Endothelial cell of umbilical vein (primary cell): ENCODE measurements around the gene BCO1. TPM values are rescaled to one million over a fixed set of nuclear protein-coding genes. Genes with fewer than 3 reads are reported as not detected.

Experiments used
- BruUV-seq: library from RNA; stranded (reverse); fragments of 400-500 nt; replicated peaks from 2 replicates; lab custom pipeline; 2021; lab: Mats Ljungman, UMichigan
- CTCF ChIA-PET: fragments of 300-600, 350-600 bp; sonication (Branson Sonifier 250); formaldehyde crosslinking; loops from one replicate; lab custom pipeline; 2021; ENCODE audit warnings: antibody characterized with exemption, inconsistent platforms; lab: Charles Lee
- POLR2A ChIA-PET: fragments of 300-600, 350-600 bp; sonication (Branson Sonifier 250); formaldehyde crosslinking; loops from one replicate; lab custom pipeline; 2021; ENCODE audit warnings: antibody characterized with exemption, inconsistent platforms; lab: Charles Lee
- DNase-seq: peaks from one replicate; pipeline ENCODE4 v3.0.0-alpha.2; 2011; ENCODE audit warnings: low read depth, low spot score
- FAIRE-seq: peaks from 2 replicates; lab custom pipeline; 2011; peaks lifted over from hg19 to GRCh38; lab: Jason Lieb, UNC
- H2AFZ ChIP-seq: 2 replicates; pipeline ENCODE4 v1.6.0; 2012; ENCODE audit warnings: low read depth, low read length, control low read depth, inconsistent platforms
- H3K27ac ChIP-seq: 2 replicates; pipeline ENCODE4 v1.5.1; 2011; ENCODE audit warnings: low read depth, mild to moderate bottlenecking, control low read depth, low read length, moderate library complexity; ENCODE audit not compliant: insufficient read depth
- H3K27me3 ChIP-seq, 2 experiments: 2 replicates each; pipeline versions ENCODE4 v1.6.0 to v1.6.1; 2011; ENCODE audit warnings: low read length in 2 of 2, mixed read lengths in 1 of 2; ENCODE audit not compliant: control insufficient read depth in 2 of 2, insufficient read depth in 2 of 2
- H3K36me3 ChIP-seq, 2 experiments: 2 replicates in 1 of 2; 3 replicates in 1 of 2; pipeline ENCODE4 v1.5.1; 2011; ENCODE audit warnings: low read length in 2 of 2, mild to moderate bottlenecking in 1 of 2, moderate library complexity in 1 of 2; ENCODE audit not compliant: control insufficient read depth in 2 of 2, insufficient read depth in 2 of 2; ENCODE audit errors: extremely low read depth in 1 of 2
- H3K4me1 ChIP-seq: 3 replicates; pipeline ENCODE4 v1.5.1; 2011; ENCODE audit warnings: mild to moderate bottlenecking, low read length; ENCODE audit not compliant: control insufficient read depth, insufficient read depth; ENCODE audit errors: extremely low read depth
- H3K4me2 ChIP-seq: 2 replicates; pipeline ENCODE4 v1.6.1; 2011; ENCODE audit warnings: low read length, control low read depth, mixed read lengths; ENCODE audit not compliant: insufficient read depth
- H3K4me3 ChIP-seq, 3 experiments: fragments of 200-600 bp in 1 of 3; sonication (generic), shearing (Covaris generic) in 1 of 3; replicated peaks in 1 of 3; 2 replicates each; pipeline ENCODE4 v1.5.1; 2011 to 2016; ENCODE audit warnings: control low read depth in 3 of 3, low read length in 3 of 3, mild to moderate bottlenecking in 2 of 3, inconsistent platforms in 1 of 3, low read depth in 1 of 3, moderate library complexity in 1 of 3; ENCODE audit not compliant: insufficient read depth in 1 of 3
- H3K79me2 ChIP-seq: 2 replicates; pipeline ENCODE4 v1.6.0; 2012; ENCODE audit warnings: low read length, inconsistent platforms; ENCODE audit not compliant: control insufficient read depth, insufficient read depth
- H3K9ac ChIP-seq: replicated peaks from 2 replicates; pipeline ENCODE3; 2011; ENCODE audit warnings: low read length, control low read depth; ENCODE audit not compliant: insufficient read depth; ENCODE audit errors: extremely low read depth
- H3K9me1 ChIP-seq: replicated peaks from 3 replicates; pipeline ENCODE4 v1.6.0; 2011; ENCODE audit warnings: mild to moderate bottlenecking, low read length; ENCODE audit not compliant: control insufficient read depth, insufficient read depth; ENCODE audit errors: extremely low read depth
- H3K9me3 ChIP-seq: replicated peaks from 2 replicates; pipeline ENCODE4 v1.5.1; 2012; ENCODE audit warnings: low read length, inconsistent platforms; ENCODE audit not compliant: control insufficient read depth, insufficient read depth
- H4K20me1 ChIP-seq: replicated peaks from 2 replicates; pipeline ENCODE3; 2011; ENCODE audit warnings: mild to moderate bottlenecking, low read length; ENCODE audit not compliant: control insufficient read depth, insufficient read depth; ENCODE audit errors: extremely low read depth
- EZH2 ChIP-seq: IDR thresholded peaks from 2 replicates; pipeline ENCODE4 v1.6.1; 2012; ENCODE audit warnings: borderline replicate concordance, low read depth, mild to moderate bottlenecking, moderate library complexity, low read length, inconsistent platforms; ENCODE audit not compliant: severe bottlenecking
- FOS ChIP-seq: IDR thresholded peaks from 2 replicates; pipeline ENCODE4 v1.6.1; 2011; ENCODE audit warnings: mild to moderate bottlenecking, low read length, moderate library complexity, borderline replicate concordance; ENCODE audit not compliant: insufficient read depth
- JUN ChIP-seq: IDR thresholded peaks from 2 replicates; pipeline ENCODE4 v1.6.1; 2011; ENCODE audit warnings: borderline replicate concordance, low read depth; ENCODE audit not compliant: insufficient read length, insufficient read depth
- dilution Hi-C: fragments of 300-500 bp; cut with MboI; formaldehyde crosslinking; loops from one replicate; pipeline ENCODE4 v1.15.0; 2019; ENCODE audit warnings: low sequenced_read_pairs; ENCODE audit not compliant: extremely low pct_ligation_motif_present
- intact Hi-C: fragments of 100-400 bp; cut with micrococcal nuclease; formaldehyde crosslinking; loops from one replicate; pipeline ENCODE4 v1.10.0; 2022
- polyA plus RNA-seq, 4 experiments: library from polyadenylated mRNA; depleted of rRNA in 3 of 4; stranded (reverse) in 3 of 4; unstranded in 1 of 4; fragments of >200 nt; gene quantifications; 2 replicates each; pipeline versions ENCODE4 v1.2.1 to v1.2.3, GENCODE V29; 2011 to 2012; ENCODE audit warnings: missing spikeins in 1 of 4
- total RNA-seq: library from RNA; stranded (reverse); gene quantifications from 2 replicates; pipeline ENCODE4 v1.2.3, GENCODE V29; 2021
- TF ChIP-seq, protein P1 (sequence below), 2 donors: IDR thresholded peaks; 1 replicate in 1 of 2; 2 replicates in 1 of 2; pipeline ENCODE4 v1.5.1; 2011; ENCODE audit warnings: low read length in 2 of 2, mild to moderate bottlenecking in 2 of 2, moderate library complexity in 2 of 2, control low read depth in 1 of 2, inconsistent platforms in 1 of 2, low read depth in 1 of 2; ENCODE audit not compliant: insufficient read depth in 1 of 2; ENCODE audit errors: extremely low read depth in 1 of 2

BCO1 gene
- total and polyA plus RNA-seq, 2 donors (not counting 3 experiments of a cell fraction or from before 2014, with no cell fraction given): not detected

DNA sequence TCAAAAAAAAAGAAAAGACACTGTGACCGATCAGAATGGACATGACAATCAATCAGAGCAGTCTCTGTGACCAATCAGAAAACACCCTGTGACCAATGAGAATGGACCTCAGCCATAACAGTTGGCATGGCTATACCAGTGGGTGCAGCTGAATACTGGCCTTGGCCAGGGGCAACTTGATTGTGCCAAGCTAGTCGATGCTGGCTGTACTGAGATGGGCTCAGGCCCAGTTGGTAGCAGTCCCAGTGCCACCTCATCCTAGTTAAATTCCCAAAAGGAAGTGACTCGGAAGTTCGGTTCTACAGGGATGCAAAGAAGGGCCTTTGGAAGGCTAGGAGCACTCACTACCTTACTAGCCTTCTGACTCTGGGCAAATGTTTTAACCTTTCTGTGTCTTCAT is 37.2 kb upstream of the BCO1 start:
- Histone ChIP-seq H3K27ac (no peak overlapping the region), H3K9me1 (no peaks in the 10 kb centered on the region), H3K27me3 (no peaks in the 10 kb centered on the region), H3K4me3 (no peak overlapping the region), H3K9me3 (no peaks in the 10 kb centered on the region), H2AFZ (no peak overlapping the region), H3K4me1 (no peaks in the 10 kb centered on the region), H3K79me2 (no peaks in the 10 kb centered on the region), H3K4me2 (no peak overlapping the region), H4K20me1 (no peaks in the 10 kb centered on the region), H3K36me3 (no peaks in the 10 kb centered on the region), H3K9ac (no peak overlapping the region)
- POLR2A ChIA-PET: no interaction called here
- no peak for FAIRE-seq
- DNase-seq: no peak
- TF ChIP-seq FOS (no peak), JUN (no peak), EZH2 (no peak)
- TF ChIP-seq, protein P1, sequence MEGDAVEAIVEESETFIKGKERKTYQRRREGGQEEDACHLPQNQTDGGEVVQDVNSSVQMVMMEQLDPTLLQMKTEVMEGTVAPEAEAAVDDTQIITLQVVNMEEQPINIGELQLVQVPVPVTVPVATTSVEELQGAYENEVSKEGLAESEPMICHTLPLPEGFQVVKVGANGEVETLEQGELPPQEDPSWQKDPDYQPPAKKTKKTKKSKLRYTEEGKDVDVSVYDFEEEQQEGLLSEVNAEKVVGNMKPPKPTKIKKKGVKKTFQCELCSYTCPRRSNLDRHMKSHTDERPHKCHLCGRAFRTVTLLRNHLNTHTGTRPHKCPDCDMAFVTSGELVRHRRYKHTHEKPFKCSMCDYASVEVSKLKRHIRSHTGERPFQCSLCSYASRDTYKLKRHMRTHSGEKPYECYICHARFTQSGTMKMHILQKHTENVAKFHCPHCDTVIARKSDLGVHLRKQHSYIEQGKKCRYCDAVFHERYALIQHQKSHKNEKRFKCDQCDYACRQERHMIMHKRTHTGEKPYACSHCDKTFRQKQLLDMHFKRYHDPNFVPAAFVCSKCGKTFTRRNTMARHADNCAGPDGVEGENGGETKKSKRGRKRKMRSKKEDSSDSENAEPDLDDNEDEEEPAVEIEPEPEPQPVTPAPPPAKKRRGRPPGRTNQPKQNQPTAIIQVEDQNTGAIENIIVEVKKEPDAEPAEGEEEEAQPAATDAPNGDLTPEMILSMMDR (IDR thresholded peaks at IDR 0.05; ENCODE audit: extremely low read depth in 1 of 2, insufficient read depth in 1 of 2, low read depth in 1 of 2, low read length in 2 of 2): no peak
- dilution Hi-C loops (no loop called here), intact Hi-C loops (no loop called here)
- no TSS peak for BruUV-seq
- CTCF ChIA-PET: no interaction called here
